DND-41 (cell line): ENCODE measurements around the gene SSUH2.
"Not testable (repeated sequence)": the region's sequence is repeated elsewhere in the genome, so short reads cannot be mapped to it uniquely, and the experiment has no call there.

ENCODE experiments used
- ATAC-seq: fragments of 200-7000 bp; cut with Tn5 transposase; 3 replicates; pipeline ENCODE4 v1.9.1; 2021; ENCODE audit warnings: low read depth; ENCODE audit not compliant: insufficient read depth
- DNase-seq: peaks from one replicate; pipeline ENCODE4 v3.0.0-alpha.2; 2020
- H2AFZ ChIP-seq: 2 replicates; pipeline ENCODE4 v1.6.0; 2012; ENCODE audit warnings: low read depth, low read length
- H3K27ac ChIP-seq: 2 replicates; pipeline ENCODE4 v1.5.1; 2012; ENCODE audit warnings: low read length, inconsistent platforms
- H3K27me3 ChIP-seq: fragments of 200-600 bp; sonication (generic); 2 replicates; pipeline ENCODE4 v1.6.0; 2012; ENCODE audit warnings: low read length, mild to moderate bottlenecking, inconsistent platforms; ENCODE audit not compliant: insufficient read depth, poor library complexity
- H3K36me3 ChIP-seq: 2 replicates; pipeline ENCODE4 v1.5.1; 2012; ENCODE audit warnings: low read length, inconsistent platforms; ENCODE audit not compliant: insufficient read depth
- H3K4me1 ChIP-seq: 2 replicates; pipeline ENCODE4 v1.5.1; 2012; ENCODE audit warnings: mild to moderate bottlenecking, low read length; ENCODE audit not compliant: insufficient read depth
- H3K4me2 ChIP-seq: 2 replicates; pipeline ENCODE4 v1.6.0; 2012; ENCODE audit warnings: mild to moderate bottlenecking, moderate library complexity, low read length, inconsistent platforms; ENCODE audit not compliant: insufficient read depth
- H3K4me3 ChIP-seq, 2 experiments: fragments of 200-600 bp in 1 of 2; shearing (Covaris generic) in 1 of 2; 2 replicates each; pipeline ENCODE4 v1.5.1; 2012 to 2016; ENCODE audit warnings: inconsistent platforms in 2 of 2, low read length in 2 of 2, mild to moderate bottlenecking in 2 of 2, low read depth in 1 of 2, moderate library complexity in 1 of 2
- H3K79me2 ChIP-seq: 2 replicates; pipeline ENCODE4 v1.6.0; 2012; ENCODE audit warnings: low read length, inconsistent platforms; ENCODE audit not compliant: insufficient read depth
- H3K9ac ChIP-seq: 2 replicates; pipeline ENCODE4 v1.6.0; 2012; ENCODE audit warnings: low read depth, mild to moderate bottlenecking, inconsistent platforms, low read length, moderate library complexity
- H3K9me3 ChIP-seq: 2 replicates; pipeline ENCODE4 v1.5.1; 2012; ENCODE audit warnings: low read length, moderate library complexity, mild to moderate bottlenecking, inconsistent platforms; ENCODE audit not compliant: insufficient read depth, severe bottlenecking
- H4K20me1 ChIP-seq: 2 replicates; pipeline ENCODE4 v1.6.0; 2012; ENCODE audit warnings: low read length; ENCODE audit not compliant: insufficient read depth
- CTCF ChIP-seq: IDR thresholded peaks from 2 replicates; pipeline ENCODE4 v1.5.1; 2012; ENCODE audit warnings: borderline replicate concordance, low read length, moderate library complexity, mild to moderate bottlenecking; ENCODE audit not compliant: poor library complexity, severe bottlenecking; ENCODE audit errors: extremely low read depth
- EZH2 ChIP-seq: IDR thresholded peaks from 3 replicates; pipeline ENCODE4 v1.6.1; 2012; ENCODE audit warnings: borderline replicate concordance, low read depth, mild to moderate bottlenecking, moderate library complexity, low read length, inconsistent platforms; ENCODE audit not compliant: severe bottlenecking

Gene SSUH2

GRCh38 chr3:8655387-8655835 lies 10.8 kb upstream of the SSUH2 start:
- no peak overlapping the region for H2AFZ ChIP-seq
- H3K36me3 ChIP-seq: no peaks in the 10 kb centered on the region
- H3K79me2 ChIP-seq: no peaks in the 10 kb centered on the region
- TF ChIP-seq CTCF (no peak), EZH2 (no peak)
- no peaks in the 10 kb centered on the region for H3K9me3 ChIP-seq
- H3K27me3 ChIP-seq: no peaks in the 10 kb centered on the region
- H3K4me3 ChIP-seq: no peak overlapping the region
- DNase-seq: no peak
- H3K9ac ChIP-seq: no peak overlapping the region
- H3K4me1 ChIP-seq: no peaks in the 10 kb centered on the region
- no peak for ATAC-seq
- H4K20me1 ChIP-seq: no peaks in the 10 kb centered on the region
- no peak overlapping the region for H3K4me2 ChIP-seq
- no peak overlapping the region for H3K27ac ChIP-seq

GRCh38 chr3:8654572-8655329 lies 10.2 kb upstream of the SSUH2 start:
- not testable (repeated sequence) for H2AFZ ChIP-seq, H3K4me2 ChIP-seq, DNase-seq, H3K4me3 ChIP-seq, H3K9ac ChIP-seq, H3K79me2 ChIP-seq, H3K4me1 ChIP-seq, H3K9me3 ChIP-seq, H3K27ac ChIP-seq, ATAC-seq, H4K20me1 ChIP-seq, H3K36me3 ChIP-seq, H3K27me3 ChIP-seq

GRCh38 chr3:8653800-8654408 lies 9.3 kb upstream of the SSUH2 start:
- no peak for ATAC-seq
- H3K4me2 ChIP-seq: no peak overlapping the region

More at GRCh38 chr3:8653800-8654408, 9.3 kb upstream of the SSUH2 start:
- H3K79me2 ChIP-seq: no peaks in the 10 kb centered on the region
- TF ChIP-seq EZH2 (no peak), CTCF (no peak)
- H3K4me3 ChIP-seq: no peak overlapping the region
- H4K20me1 ChIP-seq: no peaks in the 10 kb centered on the region
- no peak for DNase-seq
- H3K36me3 ChIP-seq: no peaks in the 10 kb centered on the region
- H3K27ac ChIP-seq: no peak overlapping the region
- no peaks in the 10 kb centered on the region for H3K4me1 ChIP-seq
- no peak overlapping the region for H3K9ac ChIP-seq
- no peaks in the 10 kb centered on the region for H3K27me3 ChIP-seq
- H2AFZ ChIP-seq: no peak overlapping the region
- no peaks in the 10 kb centered on the region for H3K9me3 ChIP-seq
